Activated gamma-delta T cell (primary cell): ENCODE measurements around the gene HSBP1L1.

Source experiments
- DNase-seq: peaks from one replicate; lab custom pipeline; 2025; lab: John Stamatoyannopoulos, UW
- total RNA-seq, 2 donors: gene quantifications; one replicate each; lab custom pipeline; 2026; lab: John Stamatoyannopoulos, UW

The HSBP1L1 gene
- total RNA-seq: 16.5 to 31.2 reads per million in 2 donors

GRCh38 chr18:79964330-79965118, at the start of gene HSBP1L1:
Gene HSBP1L1, plus strand, starts transcription at chr18:79964643. Its CDS starts 93 bp downstream, at chr18:79964736.
- peak; percentile 56 for DNase-seq

DNA sequence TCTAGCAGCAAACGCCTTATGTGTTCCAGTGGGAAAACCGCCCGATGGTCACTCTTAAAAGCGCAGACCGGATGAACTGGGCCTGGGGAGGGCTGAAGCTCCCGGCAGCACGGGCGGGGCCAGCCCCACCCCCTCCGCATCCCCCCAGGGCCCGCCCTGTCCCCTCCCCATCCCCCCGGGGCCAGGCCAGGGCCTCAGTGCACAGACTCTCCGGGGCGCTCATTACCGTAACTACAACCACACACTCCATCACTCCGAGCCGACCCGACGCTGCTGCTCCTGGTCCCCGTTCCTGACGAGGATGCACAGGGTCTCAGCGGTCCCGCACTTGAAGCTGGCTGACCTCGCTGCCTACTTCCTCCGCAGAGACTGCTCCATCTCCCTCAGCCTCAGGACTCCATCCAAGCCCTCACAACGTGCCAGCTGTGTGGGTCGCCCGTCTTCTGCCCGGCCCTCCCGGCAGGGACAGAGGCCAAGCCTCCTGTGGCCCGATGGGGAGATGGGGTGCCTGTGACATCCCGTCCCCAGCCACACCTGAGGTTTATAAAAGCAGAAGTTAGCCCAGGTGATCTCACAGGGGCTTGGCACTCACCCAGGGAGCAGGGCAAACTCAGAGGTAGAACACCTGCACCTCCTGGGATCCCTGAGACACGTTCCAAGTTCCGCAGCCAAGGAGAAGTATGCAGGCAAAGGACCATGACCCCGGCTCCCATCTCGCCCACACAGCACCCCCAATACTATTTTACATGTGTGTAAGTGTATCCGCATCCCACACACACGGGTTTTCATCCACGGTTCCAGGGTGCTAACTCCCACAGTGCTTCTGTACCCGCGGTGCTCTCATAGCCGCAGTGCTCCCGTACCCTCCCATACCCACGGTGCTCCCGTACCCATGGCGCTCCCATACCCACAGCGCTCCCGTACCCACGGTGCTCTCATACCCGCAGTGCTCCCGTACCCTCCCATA, 49.0 kb upstream of the HSBP1L1 start:
- DNase-seq: no peak

GRCh38 chr18:79916128-79916494, 48.3 kb upstream of the HSBP1L1 start:
- no peak for DNase-seq

DNA sequence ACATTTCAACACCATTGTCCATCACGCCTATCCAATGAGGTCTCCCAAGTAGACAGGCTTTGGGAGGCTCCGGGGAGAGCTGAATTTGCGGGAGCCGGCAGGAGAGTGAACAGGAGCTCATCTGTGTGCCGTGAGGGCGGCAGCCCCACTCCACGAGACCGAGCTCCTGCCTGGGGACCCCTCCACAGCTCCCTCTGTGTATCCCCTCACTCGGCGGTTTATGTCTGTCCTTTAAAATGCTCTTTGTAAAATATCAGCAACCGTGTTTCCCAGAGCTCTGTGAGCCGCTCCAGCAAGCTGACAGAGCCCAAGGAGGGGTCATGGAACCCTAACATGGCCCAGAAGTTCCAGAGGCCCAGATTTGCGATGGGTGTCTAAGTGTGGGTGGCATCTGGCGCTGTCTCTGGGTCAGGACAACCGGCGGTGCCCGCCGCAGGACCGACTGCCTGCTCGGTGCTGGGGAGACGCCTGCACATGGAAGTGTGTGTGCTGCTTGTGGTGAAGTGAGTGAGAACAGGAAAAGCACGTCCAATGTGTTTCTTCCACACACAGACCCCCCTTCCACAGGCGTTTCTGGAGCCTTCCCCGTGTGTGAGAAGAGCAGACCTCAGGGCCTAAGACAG, 47.8 kb upstream of the HSBP1L1 start:
- DNase-seq: no peak

DNA sequence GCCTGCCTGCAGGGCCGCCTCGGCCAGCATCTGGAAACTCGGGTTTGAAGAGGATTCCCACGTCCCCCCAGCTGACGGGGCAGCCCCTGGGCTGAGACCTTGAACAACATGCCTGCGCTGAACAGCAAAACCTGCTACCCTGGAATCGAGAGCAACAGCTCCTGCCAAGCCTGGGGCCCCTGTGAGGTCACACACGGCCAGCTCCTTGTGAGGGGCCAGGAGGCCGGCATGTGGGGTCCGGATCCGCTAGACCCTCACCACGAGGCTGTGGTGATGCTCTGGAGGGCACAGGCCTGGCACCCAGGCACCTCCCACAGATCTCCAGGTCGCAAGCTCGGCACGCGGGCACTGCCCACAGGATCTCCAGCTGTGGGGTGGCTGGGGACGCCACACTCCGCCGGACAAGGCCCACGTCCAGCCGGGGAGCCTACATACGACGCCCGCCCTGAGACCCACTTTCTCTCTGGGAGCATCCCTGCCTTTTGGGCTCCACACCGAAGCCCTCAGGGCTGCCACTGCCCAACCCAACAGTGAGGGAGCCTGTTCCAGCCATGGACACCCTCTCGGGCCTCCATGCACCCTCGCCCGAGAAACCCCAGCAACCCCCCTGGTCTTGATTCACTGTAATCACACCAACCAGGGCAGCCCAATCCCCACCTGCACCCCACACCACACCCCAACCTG, 47.1 kb upstream of the HSBP1L1 start:
- DNase-seq: no peak

DNA sequence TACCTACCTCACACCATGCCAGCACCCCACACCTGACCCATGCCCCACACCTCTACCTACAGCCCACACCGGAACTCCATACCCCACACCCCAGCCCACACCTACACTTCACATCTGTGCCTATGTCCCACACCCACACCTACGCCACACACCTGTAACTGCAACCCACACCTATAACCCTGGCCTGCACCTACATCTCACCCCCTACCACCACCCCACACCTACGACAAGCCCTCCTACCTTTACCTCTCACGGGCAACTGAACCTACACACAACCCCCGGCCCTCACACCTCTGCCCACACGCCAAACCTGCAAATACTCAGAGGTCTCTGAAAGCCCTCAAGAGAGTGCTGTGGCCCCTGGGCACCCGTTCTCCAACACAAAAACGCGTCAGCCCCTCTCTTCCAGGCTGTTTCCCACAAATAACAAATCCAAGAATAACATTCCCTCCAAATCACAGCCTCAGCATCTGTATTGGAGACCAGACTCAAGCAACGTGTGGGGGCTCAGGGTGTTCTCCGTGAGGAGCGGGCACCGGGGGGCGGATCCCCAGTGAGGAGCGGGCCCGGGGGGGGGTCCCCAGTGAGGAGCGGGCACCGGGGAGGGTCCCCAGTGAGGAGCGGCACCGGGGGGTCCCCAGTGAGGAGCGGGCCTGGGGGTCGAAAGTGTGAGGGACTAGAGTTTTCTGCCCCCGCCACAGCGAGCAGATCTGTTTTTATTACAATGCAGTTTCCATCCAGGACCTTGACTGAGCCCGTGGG, 46.4 kb upstream of the HSBP1L1 start:
- no peak for DNase-seq

DNA sequence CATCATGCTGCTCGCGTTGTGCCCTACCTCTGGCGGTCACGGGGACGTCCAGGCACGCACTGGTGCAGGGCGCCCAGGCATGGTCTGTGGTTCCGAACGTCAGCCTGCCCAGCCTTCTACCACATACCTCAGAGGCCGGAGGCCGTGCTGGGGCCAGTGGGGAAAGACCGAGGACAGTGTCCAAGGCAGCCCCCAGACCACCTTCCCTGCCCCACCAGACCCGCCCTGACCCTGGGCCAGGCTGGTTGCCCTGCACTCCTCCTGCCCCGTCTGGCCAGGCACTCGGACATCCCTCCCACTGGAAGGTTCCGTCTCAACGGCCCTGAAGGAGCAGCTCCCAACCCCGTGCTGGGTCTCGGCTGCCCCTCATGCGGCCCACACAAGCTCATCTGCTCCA, 45.8 kb upstream of the HSBP1L1 start:
- DNase-seq: no peak

DNA sequence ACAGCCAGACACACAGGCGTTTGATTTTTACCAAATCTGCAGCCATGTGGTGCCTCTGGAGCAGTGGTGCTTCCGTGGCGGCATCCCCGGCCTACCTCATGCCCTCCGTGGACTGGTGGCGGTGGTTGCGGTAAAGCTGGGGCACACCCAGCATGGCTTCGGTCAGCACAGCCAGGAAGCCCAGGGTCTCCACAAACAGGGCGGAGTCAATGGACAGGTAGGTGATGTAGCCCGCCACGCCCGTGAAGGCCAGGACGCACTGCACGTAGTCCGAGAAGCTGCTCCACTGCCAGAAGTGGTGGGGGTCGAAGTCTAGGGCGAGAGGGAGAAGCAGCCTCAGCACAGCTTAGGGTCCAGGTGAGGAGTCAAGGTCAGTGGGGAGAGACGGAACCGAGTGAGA, 45.4 kb upstream of the HSBP1L1 start:
- DNase-seq: no peak

GRCh38 chr18:79921984-79922965, 42.2 kb upstream of the HSBP1L1 start:
- DNase-seq: no peak

DNA sequence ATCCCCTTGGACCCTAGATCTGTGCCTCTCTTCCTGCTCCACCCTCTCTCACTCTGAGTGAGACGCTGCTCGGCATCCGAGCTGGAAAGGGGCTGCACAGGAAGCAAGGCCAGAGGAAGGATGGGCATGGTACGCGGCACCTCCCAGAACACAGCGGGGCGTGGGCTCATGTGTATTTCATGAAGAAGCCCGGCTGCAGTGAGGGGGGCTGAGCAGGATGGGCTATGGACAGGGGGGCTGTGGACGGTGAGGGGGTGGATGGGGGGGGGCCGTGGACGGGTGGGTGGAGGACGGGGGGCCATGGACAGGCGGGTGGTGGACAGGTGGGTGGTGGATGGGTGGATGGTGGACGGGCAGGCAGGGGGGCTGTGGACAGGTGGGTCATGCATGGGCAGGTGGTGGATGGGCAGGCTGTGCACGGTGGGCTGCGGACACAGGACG, 41.5 kb upstream of the HSBP1L1 start:
- no peak for DNase-seq

- no peak for DNase-seq
Observed at GRCh38 chr18:79923896-79924585, 40.4 kb upstream of the HSBP1L1 start.

DNA sequence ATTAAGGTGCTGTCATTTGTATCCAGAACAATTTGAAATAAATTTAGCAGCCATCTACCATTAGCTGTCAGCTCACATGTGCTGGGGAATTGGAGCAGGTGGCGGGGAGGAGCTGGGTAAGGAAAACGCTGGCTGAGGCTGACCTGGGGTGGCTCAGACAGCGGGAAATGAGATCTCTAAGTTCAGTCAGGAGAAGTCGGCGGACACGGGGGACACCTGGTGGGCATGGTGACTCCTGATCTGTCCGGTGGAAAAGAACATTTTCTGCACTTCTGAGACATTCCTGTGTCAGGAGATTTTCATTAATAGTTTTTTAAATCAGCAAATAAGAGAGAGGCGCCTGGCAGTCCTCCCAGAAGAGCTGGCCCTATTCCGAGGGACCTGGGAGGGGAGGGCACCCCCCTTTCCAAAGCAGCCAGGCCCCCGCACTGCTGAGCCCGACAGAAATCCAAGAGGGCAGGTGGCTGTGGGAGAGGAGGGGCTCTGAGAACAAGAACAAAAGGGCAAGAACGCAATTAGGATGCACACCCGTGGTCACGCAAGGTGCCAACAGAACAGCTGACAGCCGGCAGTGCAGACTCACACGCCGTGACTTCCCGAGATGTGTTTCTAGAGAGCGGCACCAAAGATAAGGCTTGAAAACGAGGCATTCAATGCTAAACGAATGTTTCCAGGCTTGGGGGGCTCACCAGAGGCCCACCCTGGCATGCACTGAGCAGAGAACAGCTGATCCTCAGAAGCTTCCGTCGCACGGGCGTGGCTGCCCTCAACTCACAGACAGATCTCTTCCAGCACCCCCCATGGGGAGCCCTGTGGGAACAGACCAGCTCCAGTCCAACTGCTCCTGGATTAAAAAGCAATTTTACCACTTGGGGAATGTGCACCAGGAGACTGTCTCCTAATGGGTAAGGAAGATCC, 39.4 kb upstream of the HSBP1L1 start:
- DNase-seq: no peak

DNA sequence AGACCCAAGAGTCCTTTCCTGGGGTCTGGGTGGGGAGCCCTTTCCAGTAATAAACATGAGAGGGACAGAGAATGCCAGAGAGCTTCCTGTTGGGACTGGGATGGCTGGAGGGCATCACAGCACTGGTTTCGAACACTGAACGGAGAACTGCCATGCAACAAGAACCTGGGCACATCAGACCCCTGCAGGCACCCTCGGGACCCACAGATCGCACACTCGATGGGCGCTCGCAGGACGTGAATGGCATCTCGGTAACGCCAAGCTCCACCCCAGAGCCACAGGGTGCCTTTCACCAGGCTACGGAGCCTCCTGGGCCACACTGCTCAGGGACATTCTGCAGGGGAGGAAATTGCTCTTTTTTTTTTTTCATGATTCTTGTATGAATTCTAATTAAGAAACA, 38.1 kb upstream of the HSBP1L1 start:
- no peak for DNase-seq

DNA sequence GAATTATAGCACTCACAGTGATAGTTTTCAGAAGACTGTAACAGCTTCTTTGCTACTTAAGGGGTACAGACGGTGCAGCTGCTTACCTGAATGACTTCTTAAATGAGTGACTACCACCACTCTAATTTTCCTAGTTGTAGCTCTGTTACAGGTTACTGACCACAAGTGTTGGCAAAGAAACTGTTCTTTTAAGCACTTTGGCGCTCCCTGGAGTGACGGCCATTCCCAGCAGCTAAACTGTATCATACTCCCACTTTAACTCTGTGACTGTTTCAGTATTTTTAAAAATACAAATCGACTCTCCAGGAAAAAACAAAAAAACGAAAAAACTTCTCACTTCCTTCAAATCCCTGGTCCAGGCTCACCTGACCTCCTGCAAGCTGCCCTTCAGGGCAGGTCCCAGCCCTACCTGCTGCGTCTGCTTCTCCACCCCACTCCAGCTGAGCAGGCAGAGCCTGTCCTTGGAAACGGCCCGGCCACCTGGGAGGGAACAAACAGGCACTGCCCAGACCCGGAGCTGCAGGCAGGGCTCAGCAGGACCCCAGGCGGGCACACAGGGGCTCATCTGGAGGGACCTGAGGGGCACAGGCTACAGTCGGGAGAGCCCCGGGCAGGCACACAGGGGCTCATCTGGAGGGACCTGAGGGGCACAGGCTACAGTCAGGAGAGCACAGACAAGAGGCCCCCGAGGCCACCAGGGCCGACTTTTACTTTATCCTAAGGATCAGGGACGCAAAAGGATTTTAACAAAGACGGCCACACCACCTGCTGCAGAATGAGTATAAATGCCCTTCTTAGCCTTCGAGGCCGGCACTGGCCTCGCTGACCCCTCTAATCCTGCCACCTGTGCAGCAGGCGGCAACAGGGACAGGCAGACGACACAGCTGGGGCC, 37.5 kb upstream of the HSBP1L1 start:
- no peak for DNase-seq

GRCh38 chr18:79927607-79928562, 36.6 kb upstream of the HSBP1L1 start:
- DNase-seq: no peak

DNA sequence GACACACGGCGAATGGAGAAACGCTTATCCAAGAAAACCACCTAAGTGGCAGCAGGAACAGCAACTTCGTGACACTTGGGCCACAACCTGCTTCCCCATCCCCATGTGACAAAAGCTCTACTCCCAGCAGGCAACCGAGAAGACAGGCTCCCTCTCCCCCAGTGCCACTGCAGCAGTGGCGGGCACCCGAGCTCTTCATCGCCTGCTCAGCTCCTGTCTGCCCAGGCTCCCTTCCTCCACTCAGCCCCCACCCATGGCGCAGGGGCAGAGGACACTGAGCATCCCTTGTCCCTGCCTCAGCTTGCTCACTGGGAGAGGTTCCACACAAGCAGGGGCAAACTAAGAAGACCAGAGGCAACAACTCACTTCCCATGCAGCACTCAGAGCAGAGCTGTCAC, 35.9 kb upstream of the HSBP1L1 start:
- DNase-seq: no peak
